ENCODE data around the gene ZMAT5.

Gene ZMAT5, protein sequence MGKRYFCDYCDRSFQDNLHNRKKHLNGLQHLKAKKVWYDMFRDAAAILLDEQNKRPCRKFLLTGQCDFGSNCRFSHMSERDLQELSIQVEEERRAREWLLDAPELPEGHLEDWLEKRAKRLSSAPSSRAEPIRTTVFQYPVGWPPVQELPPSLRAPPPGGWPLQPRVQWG

DNA sequence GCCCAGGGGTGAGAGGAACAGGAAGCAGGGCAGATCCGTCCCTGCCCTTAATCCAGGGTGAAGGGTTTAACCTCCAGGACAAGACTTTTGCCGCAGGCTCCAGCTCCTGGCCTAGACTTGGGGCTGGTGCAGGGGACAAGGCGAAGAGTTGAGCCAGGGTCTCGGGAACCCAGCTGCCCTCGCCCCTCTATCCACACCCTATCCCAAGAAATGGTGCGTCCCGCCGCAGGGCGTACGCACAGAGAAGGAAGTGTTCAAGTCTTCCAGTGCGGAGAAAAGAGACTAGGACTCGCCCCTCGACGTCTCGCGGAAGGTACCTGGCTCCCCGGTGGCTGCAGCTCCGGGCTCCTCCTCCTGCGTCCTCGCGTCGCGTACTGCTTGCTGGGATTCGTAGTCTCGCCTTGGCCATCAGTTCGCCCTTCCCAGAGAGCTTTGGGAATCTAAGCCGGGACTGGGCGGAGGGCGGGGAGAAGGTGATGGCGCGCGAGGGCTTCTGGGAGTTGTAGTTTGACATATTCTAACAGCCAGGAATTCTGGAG, at the start of gene ZMAT5:
Gene ZMAT5 (minus strand): TSS at position 376 of the 539 bp plus-strand sequence. CDS start 18,463 bp downstream, outside the sequence.
- no peaks in the 10 kb centered on the region for H3K9me3 ChIP-seq (ENCODE audit: control insufficient read depth in 1 of 2, low read length in 2 of 2)
- H3K27ac ChIP-seq (ENCODE audit: low read length), result peak within 1 kb of the TSS; percentile 95
- peaks cover 9 to 31% of the 10 kb centered on the region in 2 donors for H3K4me1 ChIP-seq (ENCODE audit: control insufficient read depth in 1 of 2, insufficient read depth in 2 of 2, low read length in 2 of 2)
- H3K4me3 ChIP-seq (ENCODE audit: low read depth in 1 of 2, low read length in 2 of 2), result peak within 1 kb of the TSS; percentile 99 to 100
- H3K36me3 ChIP-seq (ENCODE audit: control insufficient read depth in 1 of 2, insufficient read depth in 2 of 2, low read length in 2 of 2), result peaks cover 11 to 21% of the 10 kb centered on the region in 2 donors
- H3K27me3 ChIP-seq (ENCODE audit: low read depth, low read length), result no peaks in the 10 kb centered on the region

DNA sequence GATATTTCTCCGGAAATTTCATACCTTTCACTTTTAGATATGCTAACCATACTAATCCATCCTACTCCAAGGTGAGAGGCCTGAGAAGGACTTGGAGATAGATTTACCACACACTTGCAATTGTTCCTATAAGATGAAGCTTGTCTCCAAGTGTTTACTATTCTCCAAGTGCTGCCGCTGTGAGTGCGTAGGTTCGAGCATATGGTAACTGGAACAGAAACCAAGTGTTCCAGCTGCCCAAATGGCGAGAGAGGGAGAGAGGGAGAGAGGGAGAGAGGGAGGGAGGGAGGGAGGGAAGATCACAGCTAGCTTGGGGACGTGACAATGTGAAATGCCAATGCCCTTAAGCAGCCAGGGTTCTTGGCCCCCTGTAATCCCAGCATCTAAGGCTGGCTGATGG, 49.7 kb upstream of the ZMAT5 start:
- Histone ChIP-seq H3K36me3 (ENCODE audit: control insufficient read depth in 1 of 2, insufficient read depth in 2 of 2, low read length in 2 of 2) (peaks cover 41 to 75% of the 10 kb centered on the region in 2 donors), H3K27me3 (ENCODE audit: low read depth, low read length) (no peaks in the 10 kb centered on the region), H3K27ac (ENCODE audit: low read length) (no peak overlapping the region), H3K9me3 (ENCODE audit: control insufficient read depth in 1 of 2, low read length in 2 of 2) (no peaks in the 10 kb centered on the region), H3K4me1 (ENCODE audit: control insufficient read depth in 1 of 2, insufficient read depth in 2 of 2, low read length in 2 of 2) (peaks cover 0 to 14% of the 10 kb centered on the region in 2 donors), H3K4me3 (ENCODE audit: low read depth in 1 of 2, low read length in 2 of 2) (no peak overlapping the region)

DNA sequence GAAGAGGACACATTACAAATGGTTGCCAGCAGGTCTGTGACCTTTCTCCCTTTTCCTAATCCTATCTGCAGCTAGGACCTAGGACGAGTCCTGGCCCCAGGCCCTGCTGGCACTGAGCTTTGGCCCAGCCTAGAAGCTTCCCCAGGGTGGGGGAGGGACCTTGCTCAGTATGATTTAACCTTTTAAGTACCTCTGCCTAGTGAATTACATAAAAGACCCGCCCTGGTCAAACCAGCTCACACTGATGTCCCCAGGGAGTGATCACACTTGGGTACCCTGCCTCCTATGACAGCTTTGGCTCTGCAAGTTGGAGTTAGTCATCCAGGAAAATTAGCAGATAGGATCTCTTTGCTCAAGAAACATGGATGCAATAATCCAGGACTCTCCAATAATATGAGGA, 49.3 kb upstream of the ZMAT5 start:
- Histone ChIP-seq H3K4me1 (ENCODE audit: control insufficient read depth in 1 of 2, insufficient read depth in 2 of 2, low read length in 2 of 2) (peaks cover 0 to 12% of the 10 kb centered on the region in 2 donors), H3K27ac (ENCODE audit: low read length) (no peak overlapping the region), H3K36me3 (ENCODE audit: control insufficient read depth in 1 of 2, insufficient read depth in 2 of 2, low read length in 2 of 2) (peaks cover 45 to 75% of the 10 kb centered on the region in 2 donors)

DNA sequence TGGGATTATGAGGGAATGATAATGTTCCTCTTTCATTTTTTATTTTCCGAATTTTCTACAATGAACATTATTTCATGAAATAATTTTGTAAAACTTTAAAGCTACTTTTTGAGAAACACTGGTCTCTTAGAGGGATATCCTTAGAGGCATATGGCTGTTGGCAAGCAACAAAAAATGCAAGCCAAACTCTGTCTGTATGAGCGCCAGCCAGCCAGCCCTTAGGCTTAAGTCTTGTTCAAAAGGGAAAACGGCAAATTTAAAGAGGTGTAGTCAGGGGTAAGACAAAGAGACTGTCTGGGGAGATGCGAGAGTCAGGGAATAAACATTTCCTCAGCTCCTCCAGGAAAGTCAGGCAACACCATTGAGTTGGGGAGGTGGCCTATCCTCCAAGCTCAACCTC, 48.8 kb upstream of the ZMAT5 start:
- H3K27me3 ChIP-seq (ENCODE audit: low read depth, low read length), result no peaks in the 10 kb centered on the region
- peaks cover 48 to 76% of the 10 kb centered on the region in 2 donors for H3K36me3 ChIP-seq (ENCODE audit: control insufficient read depth in 1 of 2, insufficient read depth in 2 of 2, low read length in 2 of 2)
- no peak overlapping the region for H3K4me3 ChIP-seq (ENCODE audit: low read depth in 1 of 2, low read length in 2 of 2)
- peaks cover 0 to 12% of the 10 kb centered on the region in 2 donors for H3K4me1 ChIP-seq (ENCODE audit: control insufficient read depth in 1 of 2, insufficient read depth in 2 of 2, low read length in 2 of 2)
- no peak overlapping the region for H3K27ac ChIP-seq (ENCODE audit: low read length)
- H3K9me3 ChIP-seq (ENCODE audit: control insufficient read depth in 1 of 2, low read length in 2 of 2), result no peaks in the 10 kb centered on the region

More for the DNA sequence above, 49.3 kb upstream of the ZMAT5 start:
- Histone ChIP-seq H3K27me3 (ENCODE audit: low read depth, low read length) (no peaks in the 10 kb centered on the region), H3K9me3 (ENCODE audit: control insufficient read depth in 1 of 2, low read length in 2 of 2) (no peaks in the 10 kb centered on the region), H3K4me3 (ENCODE audit: low read depth in 1 of 2, low read length in 2 of 2) (no peak overlapping the region)

DNA sequence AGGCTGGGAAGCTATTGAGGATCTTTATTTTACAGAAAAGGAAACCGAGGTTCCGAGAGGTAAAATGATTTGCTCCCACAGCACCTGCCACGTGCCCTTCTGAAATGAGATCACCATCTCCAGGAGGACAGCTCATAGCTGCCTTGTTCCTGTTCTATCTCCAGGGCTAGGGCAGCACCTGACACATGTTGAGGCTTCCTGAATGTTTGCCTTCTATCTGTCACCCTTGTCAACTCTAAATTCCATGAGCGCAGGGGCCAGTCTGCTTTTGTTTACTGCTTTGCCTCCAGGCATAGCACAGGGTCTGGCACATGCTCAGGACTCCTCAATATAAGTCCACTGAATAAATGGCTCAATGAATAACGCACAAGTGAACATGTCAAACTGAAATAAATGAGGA, 47.2 kb upstream of the ZMAT5 start:
- Histone ChIP-seq H3K4me3 (ENCODE audit: low read depth in 1 of 2, low read length in 2 of 2) (no peak overlapping the region), H3K4me1 (ENCODE audit: control insufficient read depth in 1 of 2, insufficient read depth in 2 of 2, low read length in 2 of 2) (peaks cover 0 to 12% of the 10 kb centered on the region in 2 donors), H3K9me3 (ENCODE audit: control insufficient read depth in 1 of 2, low read length in 2 of 2) (no peaks in the 10 kb centered on the region), H3K27ac (ENCODE audit: low read length) (no peak overlapping the region), H3K36me3 (ENCODE audit: control insufficient read depth in 1 of 2, insufficient read depth in 2 of 2, low read length in 2 of 2) (peaks cover 48 to 65% of the 10 kb centered on the region in 2 donors), H3K27me3 (ENCODE audit: low read depth, low read length) (no peaks in the 10 kb centered on the region)

DNA sequence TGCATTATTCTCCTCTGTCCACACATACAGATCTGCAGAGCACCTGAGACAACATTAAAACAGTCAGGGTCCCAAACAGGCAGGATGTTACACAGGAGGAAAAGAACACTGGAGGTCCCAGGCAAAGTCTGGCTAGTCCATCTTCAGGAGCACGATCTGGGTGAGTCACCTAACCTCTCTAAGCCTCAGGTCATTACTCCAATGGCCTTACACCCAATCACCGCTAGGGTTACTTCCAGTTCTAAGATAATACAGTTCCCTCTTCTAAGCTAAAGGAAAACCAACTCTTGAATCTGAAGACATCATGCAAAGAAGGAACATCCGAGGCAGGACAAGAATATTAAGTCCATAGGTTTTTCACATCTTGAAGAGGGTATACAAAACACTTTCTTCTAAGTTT, 46.8 kb upstream of the ZMAT5 start:
- Histone ChIP-seq H3K27me3 (ENCODE audit: low read depth, low read length) (no peaks in the 10 kb centered on the region), H3K4me3 (ENCODE audit: low read depth in 1 of 2, low read length in 2 of 2) (no peak overlapping the region), H3K4me1 (ENCODE audit: control insufficient read depth in 1 of 2, insufficient read depth in 2 of 2, low read length in 2 of 2) (peaks cover 0 to 12% of the 10 kb centered on the region in 2 donors), H3K9me3 (ENCODE audit: control insufficient read depth in 1 of 2, low read length in 2 of 2) (no peaks in the 10 kb centered on the region), H3K27ac (ENCODE audit: low read length) (no peak overlapping the region), H3K36me3 (ENCODE audit: control insufficient read depth in 1 of 2, insufficient read depth in 2 of 2, low read length in 2 of 2) (peaks cover 48 to 61% of the 10 kb centered on the region in 2 donors)

DNA sequence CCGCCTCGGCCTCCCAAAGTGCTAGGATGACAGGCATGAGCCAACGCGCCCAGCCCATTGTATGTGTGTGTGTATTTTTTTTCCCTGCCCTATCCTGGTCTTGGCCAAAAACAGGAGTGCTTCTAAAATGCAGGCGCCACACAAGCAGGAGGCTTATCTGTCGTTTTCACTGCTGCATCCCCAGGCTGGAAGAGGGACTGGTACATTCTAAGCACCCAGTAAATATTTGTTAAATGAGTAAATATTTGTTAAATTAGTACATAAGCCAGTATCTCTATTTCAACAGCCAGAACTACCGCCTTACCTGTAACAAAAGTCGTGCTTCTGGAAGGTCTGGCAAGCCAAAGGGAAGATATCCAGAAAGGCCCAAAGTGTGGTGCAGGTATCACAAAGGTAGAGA, 46.3 kb upstream of the ZMAT5 start:
- peaks cover 0 to 12% of the 10 kb centered on the region in 2 donors for H3K4me1 ChIP-seq (ENCODE audit: control insufficient read depth in 1 of 2, insufficient read depth in 2 of 2, low read length in 2 of 2)
- H3K36me3 ChIP-seq (ENCODE audit: control insufficient read depth in 1 of 2, insufficient read depth in 2 of 2, low read length in 2 of 2), result peaks cover 50 to 63% of the 10 kb centered on the region in 2 donors
- H3K9me3 ChIP-seq (ENCODE audit: control insufficient read depth in 1 of 2, low read length in 2 of 2), result no peaks in the 10 kb centered on the region
- no peaks in the 10 kb centered on the region for H3K27me3 ChIP-seq (ENCODE audit: low read depth, low read length)
- H3K4me3 ChIP-seq (ENCODE audit: low read depth in 1 of 2, low read length in 2 of 2), result no peak overlapping the region
- H3K27ac ChIP-seq (ENCODE audit: low read length), result no peak overlapping the region

DNA sequence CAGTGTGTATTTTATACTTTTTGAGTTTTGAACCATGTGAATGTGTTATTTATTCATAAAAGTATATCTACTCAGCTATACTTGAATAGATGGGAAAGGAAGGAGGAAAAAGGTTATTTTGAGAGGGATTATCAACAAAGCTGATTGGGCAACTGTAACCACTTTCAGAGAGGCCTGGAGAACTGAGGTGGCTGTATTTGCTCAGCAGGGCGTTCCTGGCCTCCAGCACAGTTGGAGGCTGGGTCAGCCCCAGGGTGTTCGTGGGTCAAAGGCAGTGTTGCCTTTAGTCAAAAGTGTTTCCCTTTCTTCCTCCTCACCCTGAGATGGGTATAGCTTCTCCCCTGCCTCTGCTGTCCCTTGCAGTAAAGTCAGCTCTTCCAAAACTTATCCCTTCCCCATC, 44.6 kb upstream of the ZMAT5 start:
- no peaks in the 10 kb centered on the region for H3K9me3 ChIP-seq (ENCODE audit: control insufficient read depth in 1 of 2, low read length in 2 of 2)
- peaks cover 58 to 66% of the 10 kb centered on the region in 2 donors for H3K36me3 ChIP-seq (ENCODE audit: control insufficient read depth in 1 of 2, insufficient read depth in 2 of 2, low read length in 2 of 2)
- no peak overlapping the region for H3K4me3 ChIP-seq (ENCODE audit: low read depth in 1 of 2, low read length in 2 of 2)
- H3K27me3 ChIP-seq (ENCODE audit: low read depth, low read length), result no peaks in the 10 kb centered on the region
- no peak overlapping the region for H3K27ac ChIP-seq (ENCODE audit: low read length)
- peaks cover 0 to 13% of the 10 kb centered on the region in 2 donors for H3K4me1 ChIP-seq (ENCODE audit: control insufficient read depth in 1 of 2, insufficient read depth in 2 of 2, low read length in 2 of 2)

DNA sequence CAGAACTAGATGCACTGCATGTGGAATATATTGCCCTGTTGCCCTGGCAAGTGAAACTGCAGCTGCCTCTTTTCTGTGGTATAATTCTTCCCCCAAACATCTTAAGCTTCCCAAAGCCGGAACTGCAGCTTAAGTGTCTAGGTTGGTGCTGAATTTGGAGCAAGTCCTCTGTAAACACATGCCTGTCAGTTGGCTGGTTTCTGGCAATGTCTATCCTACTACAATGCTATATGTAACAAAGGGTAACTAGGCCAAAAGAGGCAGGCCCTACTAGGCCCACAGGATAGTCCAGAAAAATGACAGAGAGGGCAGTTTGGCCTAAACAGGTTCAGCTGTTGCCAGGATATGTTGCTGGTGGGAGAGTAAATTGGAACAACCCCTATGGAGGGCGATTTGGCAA, 43.4 kb upstream of the ZMAT5 start:
- Histone ChIP-seq H3K4me1 (ENCODE audit: control insufficient read depth in 1 of 2, insufficient read depth in 2 of 2, low read length in 2 of 2) (peaks cover 0 to 10% of the 10 kb centered on the region in 2 donors), H3K9me3 (ENCODE audit: control insufficient read depth in 1 of 2, low read length in 2 of 2) (no peaks in the 10 kb centered on the region), H3K36me3 (ENCODE audit: control insufficient read depth in 1 of 2, insufficient read depth in 2 of 2, low read length in 2 of 2) (peaks cover 67 to 78% of the 10 kb centered on the region in 2 donors), H3K4me3 (ENCODE audit: low read depth in 1 of 2, low read length in 2 of 2) (no peak overlapping the region), H3K27me3 (ENCODE audit: low read depth, low read length) (no peaks in the 10 kb centered on the region), H3K27ac (ENCODE audit: low read length) (no peak overlapping the region)

DNA sequence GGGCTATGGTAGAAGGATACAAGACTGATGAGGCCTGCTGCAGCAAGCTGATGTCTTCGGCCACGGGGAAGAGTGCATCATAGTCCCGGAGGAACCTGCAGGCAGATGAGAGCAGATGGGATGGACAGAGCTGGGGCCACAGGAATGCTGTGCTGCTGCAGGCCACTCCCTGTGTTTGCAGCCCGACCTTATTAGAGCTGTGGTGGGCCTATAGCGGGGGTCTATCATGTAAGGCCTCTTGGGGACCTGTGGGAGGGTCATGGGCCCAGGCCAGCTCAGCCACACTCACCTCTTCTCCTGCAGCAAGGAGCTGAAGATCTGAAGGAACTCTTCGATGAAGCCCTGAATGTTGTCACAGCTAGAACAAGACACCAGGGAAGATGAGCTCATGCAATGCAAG, 39.4 kb upstream of the ZMAT5 start:
- peaks cover 56 to 69% of the 10 kb centered on the region in 2 donors for H3K36me3 ChIP-seq (ENCODE audit: control insufficient read depth in 1 of 2, insufficient read depth in 2 of 2, low read length in 2 of 2)

DNA sequence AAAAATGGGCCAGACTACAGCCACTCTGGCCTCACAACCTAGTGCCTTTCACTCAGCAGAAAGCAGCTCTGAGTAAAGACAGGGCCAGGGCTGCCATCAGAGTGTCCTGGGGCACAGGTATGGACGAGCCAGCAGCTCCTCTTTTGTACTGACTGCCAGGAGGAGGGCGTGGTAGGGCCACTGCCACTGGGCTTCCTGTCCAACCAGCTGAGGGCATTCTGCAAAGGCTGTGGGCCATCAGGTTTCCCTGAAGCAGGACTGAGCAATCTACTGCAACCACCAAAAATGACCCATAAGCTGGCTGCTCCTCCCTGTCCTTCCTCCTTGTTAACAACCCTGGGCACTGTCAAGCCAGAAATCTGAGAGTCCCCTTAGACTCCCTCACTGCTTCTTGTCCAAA, 38.2 kb upstream of the ZMAT5 start:
- H3K36me3 ChIP-seq (ENCODE audit: control insufficient read depth in 1 of 2, insufficient read depth in 2 of 2, low read length in 2 of 2), result peaks cover 65 to 71% of the 10 kb centered on the region in 2 donors
- no peaks in the 10 kb centered on the region for H3K9me3 ChIP-seq (ENCODE audit: control insufficient read depth in 1 of 2, low read length in 2 of 2)
- no peaks in the 10 kb centered on the region for H3K27me3 ChIP-seq (ENCODE audit: low read depth, low read length)
- no peak overlapping the region for H3K27ac ChIP-seq (ENCODE audit: low read length)
- H3K4me3 ChIP-seq (ENCODE audit: low read depth in 1 of 2, low read length in 2 of 2), result no peak overlapping the region
- peaks cover 0 to 7% of the 10 kb centered on the region in 2 donors for H3K4me1 ChIP-seq (ENCODE audit: control insufficient read depth in 1 of 2, insufficient read depth in 2 of 2, low read length in 2 of 2)

More for the DNA sequence above, 39.4 kb upstream of the ZMAT5 start:
- no peaks in the 10 kb centered on the region for H3K9me3 ChIP-seq (ENCODE audit: control insufficient read depth in 1 of 2, low read length in 2 of 2)
- H3K27ac ChIP-seq (ENCODE audit: low read length), result no peak overlapping the region
- no peaks in the 10 kb centered on the region for H3K27me3 ChIP-seq (ENCODE audit: low read depth, low read length)
- peaks cover 0 to 7% of the 10 kb centered on the region in 2 donors for H3K4me1 ChIP-seq (ENCODE audit: control insufficient read depth in 1 of 2, insufficient read depth in 2 of 2, low read length in 2 of 2)
- no peak overlapping the region for H3K4me3 ChIP-seq (ENCODE audit: low read depth in 1 of 2, low read length in 2 of 2)

DNA sequence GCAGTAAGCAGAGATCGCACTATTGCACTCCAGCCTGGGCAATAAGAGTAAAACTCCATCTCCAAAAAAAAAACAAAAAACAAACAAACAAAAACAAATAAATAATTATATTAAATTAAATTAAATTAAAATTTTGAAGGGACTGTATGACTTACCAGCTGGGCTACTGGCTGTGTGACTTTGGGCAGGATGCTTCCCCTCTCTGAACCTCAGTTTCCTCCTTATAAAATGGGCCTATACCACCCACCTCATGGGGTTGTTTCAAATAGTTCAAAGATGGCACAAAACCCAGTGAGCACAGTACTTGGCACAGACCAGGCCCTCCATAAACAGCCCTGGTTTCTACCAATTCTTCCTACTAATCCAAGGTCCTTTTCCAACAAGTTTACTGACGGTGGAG, 36.4 kb upstream of the ZMAT5 start:
- H3K27me3 ChIP-seq (ENCODE audit: low read depth, low read length), result no peaks in the 10 kb centered on the region
- peaks cover 70 to 85% of the 10 kb centered on the region in 2 donors for H3K36me3 ChIP-seq (ENCODE audit: control insufficient read depth in 1 of 2, insufficient read depth in 2 of 2, low read length in 2 of 2)
- H3K4me1 ChIP-seq (ENCODE audit: control insufficient read depth in 1 of 2, insufficient read depth in 2 of 2, low read length in 2 of 2), result peaks cover 0 to 17% of the 10 kb centered on the region in 2 donors
- no peaks in the 10 kb centered on the region for H3K9me3 ChIP-seq (ENCODE audit: control insufficient read depth in 1 of 2, low read length in 2 of 2)
- no peak overlapping the region for H3K4me3 ChIP-seq (ENCODE audit: low read depth in 1 of 2, low read length in 2 of 2)
- H3K27ac ChIP-seq (ENCODE audit: low read length), result no peak overlapping the region

Measured in muscle layer of duodenum (tissue), 2 donors.